Measurements from ENCODE around the gene PITPNM3.

DNA sequence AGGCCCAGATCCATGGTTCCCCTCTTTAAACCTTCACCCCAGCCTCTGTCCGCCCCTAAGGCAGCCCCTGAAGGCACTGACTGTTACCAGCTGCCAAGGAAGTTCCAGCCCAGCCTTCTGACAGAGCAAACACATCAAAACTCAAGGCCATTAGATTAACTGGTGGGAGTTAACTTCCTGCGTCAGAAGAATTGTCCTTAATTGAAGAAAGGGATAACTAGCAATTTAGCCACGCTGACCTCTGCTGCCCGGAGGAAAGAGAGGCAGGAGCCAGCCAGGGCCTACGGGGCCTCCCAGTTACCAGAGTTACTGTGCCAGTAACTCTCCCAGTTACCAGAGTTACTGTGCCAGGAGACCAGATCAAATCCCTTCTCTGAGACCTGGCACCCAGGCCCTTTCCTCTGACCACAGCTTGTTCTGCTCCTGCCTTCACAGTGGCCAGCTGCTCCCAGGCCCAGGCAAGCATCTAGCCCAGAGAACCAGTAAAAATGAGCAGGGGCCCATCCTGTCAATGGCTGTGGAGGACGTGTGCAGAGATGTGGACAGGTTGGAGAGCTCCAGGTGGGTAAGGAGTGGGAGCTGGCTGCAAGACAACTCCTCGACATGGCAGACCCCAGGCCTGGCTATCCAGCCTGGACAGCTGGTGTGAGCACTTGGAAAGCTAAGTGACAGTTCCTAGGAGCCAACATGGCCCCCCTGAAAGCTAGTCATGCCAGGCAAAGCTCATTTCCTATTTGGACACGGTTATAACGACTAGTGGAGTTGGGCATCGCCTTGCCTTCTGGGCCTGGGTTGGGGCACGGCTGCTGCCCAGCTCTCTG lies 2.8 kb upstream of the PITPNM3 start:
- TF ChIP-seq EZH2 (IDR thresholded peaks at IDR 0.05; ENCODE audit: borderline replicate concordance) (no peak), CTCF (IDR thresholded peaks at IDR 0.05; ENCODE audit: poor library complexity) (no peak)

All from hepatocyte (in vitro differentiated cells).